Osteocyte (in vitro differentiated cells): ENCODE measurements around the gene RREB1. TPM values are rescaled to one million over a fixed set of nuclear protein-coding genes. Genes with fewer than 3 reads are reported as not detected.

Experiments
- DNase-seq: peaks from one replicate; pipeline ENCODE4 v3.0.0; 2021; ENCODE audit warnings: mixed read lengths; ENCODE audit not compliant: unreplicated experiment; ENCODE audit errors: extremely low spot score
- H3K27ac Mint-ChIP-seq: one replicate; pipeline ENCODE4 v1.8.0; 2021; ENCODE audit warnings: mild to moderate bottlenecking, mixed read lengths; ENCODE audit not compliant: unreplicated experiment
- H3K27me3 Mint-ChIP-seq: one replicate; pipeline ENCODE4 v1.8.0; 2021; ENCODE audit warnings: mixed read lengths; ENCODE audit not compliant: unreplicated experiment
- H3K36me3 Mint-ChIP-seq: one replicate; pipeline ENCODE4 v1.8.0; 2021; ENCODE audit warnings: mixed read lengths; ENCODE audit not compliant: unreplicated experiment
- H3K4me1 Mint-ChIP-seq: one replicate; pipeline ENCODE4 v1.8.0; 2021; ENCODE audit warnings: mixed read lengths; ENCODE audit not compliant: unreplicated experiment
- H3K4me3 Mint-ChIP-seq: one replicate; pipeline ENCODE4 v1.8.0; 2021; ENCODE audit warnings: mild to moderate bottlenecking, moderate library complexity, mixed read lengths; ENCODE audit not compliant: unreplicated experiment
- H3K9me3 Mint-ChIP-seq: one replicate; pipeline ENCODE4 v1.8.0; 2021; ENCODE audit warnings: mixed read lengths; ENCODE audit not compliant: unreplicated experiment
- total RNA-seq: library from RNA; stranded (reverse); gene quantifications from 2 replicates; pipeline ENCODE4 v1.2.1, GENCODE V29; 2021
- TF ChIP-seq, protein P1 (sequence below): fragments of 200-600 bp; sonication (generic); IDR thresholded peaks from 2 replicates; pipeline ENCODE4 v1.5.0; 2021; ENCODE audit warnings: antibody characterized with exemption, mild to moderate bottlenecking, moderate library complexity

Gene RREB1
- total RNA-seq, 1 donor from 2014 or later = 29.9 TPM

DNA sequence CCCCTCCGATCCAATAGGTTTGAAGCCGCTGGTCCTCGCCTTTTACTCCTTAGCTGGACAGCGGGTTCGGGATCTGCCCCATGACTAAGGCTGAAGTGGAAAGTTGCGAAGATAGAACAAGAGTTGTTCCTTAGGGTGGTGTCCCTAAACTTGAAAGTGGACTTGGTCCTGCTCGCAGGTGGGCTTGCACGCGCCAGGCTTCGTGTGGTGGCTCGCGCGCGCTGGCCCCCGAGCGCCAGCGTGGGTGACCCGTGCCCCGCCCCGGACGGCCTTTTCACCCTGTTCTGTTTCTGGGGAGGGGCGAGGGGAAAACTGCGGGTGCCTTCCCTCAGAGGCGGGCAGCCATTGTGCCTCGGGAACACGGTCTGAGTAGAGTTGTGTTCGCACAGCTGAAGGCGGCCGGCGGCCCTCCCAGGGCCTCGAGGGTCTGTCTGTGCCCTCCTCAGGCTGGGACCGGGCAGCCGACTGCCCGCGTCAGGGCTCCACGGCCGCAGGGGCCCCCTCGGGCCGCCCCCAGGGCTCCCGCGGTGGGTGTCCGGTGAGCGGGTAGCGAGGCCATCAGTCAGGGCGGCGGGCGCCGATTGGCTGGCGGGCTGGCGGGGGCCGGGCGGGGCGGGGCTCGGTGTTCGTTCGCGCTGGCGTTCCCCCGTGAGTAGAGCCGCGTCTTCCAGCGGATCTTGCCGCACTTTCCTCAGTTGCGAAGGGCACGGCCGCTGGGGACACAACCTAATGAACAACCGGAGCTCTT is 33.0 kb downstream of the RREB1 start:
- Mint-ChIP-seq H3K9me3 (no peaks in the 10 kb centered on the region), H3K27me3 (no peaks in the 10 kb centered on the region), H3K27ac (peak overlapping the region; percentile 90), H3K36me3 (no peaks in the 10 kb centered on the region), H3K4me1 (peaks cover 65% of the 10 kb centered on the region), H3K4me3 (peak overlapping the region; percentile 84)
- TF ChIP-seq, protein P1, sequence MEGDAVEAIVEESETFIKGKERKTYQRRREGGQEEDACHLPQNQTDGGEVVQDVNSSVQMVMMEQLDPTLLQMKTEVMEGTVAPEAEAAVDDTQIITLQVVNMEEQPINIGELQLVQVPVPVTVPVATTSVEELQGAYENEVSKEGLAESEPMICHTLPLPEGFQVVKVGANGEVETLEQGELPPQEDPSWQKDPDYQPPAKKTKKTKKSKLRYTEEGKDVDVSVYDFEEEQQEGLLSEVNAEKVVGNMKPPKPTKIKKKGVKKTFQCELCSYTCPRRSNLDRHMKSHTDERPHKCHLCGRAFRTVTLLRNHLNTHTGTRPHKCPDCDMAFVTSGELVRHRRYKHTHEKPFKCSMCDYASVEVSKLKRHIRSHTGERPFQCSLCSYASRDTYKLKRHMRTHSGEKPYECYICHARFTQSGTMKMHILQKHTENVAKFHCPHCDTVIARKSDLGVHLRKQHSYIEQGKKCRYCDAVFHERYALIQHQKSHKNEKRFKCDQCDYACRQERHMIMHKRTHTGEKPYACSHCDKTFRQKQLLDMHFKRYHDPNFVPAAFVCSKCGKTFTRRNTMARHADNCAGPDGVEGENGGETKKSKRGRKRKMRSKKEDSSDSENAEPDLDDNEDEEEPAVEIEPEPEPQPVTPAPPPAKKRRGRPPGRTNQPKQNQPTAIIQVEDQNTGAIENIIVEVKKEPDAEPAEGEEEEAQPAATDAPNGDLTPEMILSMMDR = no peak
- peak; percentile 95 for DNase-seq

DNA sequence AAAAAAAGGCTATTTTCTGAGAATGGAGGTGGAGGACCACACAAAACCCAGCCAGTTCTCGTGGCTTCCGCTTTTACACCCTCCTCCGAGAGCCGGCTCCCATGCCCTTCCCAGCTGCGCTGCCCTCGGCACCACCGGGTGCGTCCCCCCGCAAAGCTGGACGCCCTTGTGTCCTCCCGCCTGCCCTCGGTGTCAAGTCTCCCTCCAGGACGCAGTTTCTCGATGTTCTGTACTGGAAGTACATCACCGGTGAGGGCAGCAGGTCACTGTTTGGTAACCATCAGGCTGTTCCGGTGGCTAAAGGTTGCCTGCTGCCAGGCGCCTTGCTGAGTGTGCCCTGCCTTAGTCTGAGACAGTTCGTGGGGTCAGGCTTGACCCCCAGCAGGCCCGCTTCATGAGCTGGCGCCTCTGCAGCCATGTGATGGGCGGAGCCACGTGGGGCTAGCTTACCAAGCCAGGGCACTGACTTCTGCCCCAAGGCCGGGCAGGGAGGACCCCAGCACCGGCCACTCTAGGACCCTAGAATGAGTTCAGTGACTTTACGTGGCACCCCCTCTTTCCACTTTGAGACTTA is 34.6 kb downstream of the RREB1 start:
- Mint-ChIP-seq H3K4me1 (peaks cover 73% of the 10 kb centered on the region), H3K4me3 (no peak overlapping the region), H3K27me3 (no peaks in the 10 kb centered on the region), H3K27ac (no peak overlapping the region), H3K9me3 (no peaks in the 10 kb centered on the region), H3K36me3 (no peaks in the 10 kb centered on the region)
- TF ChIP-seq, protein P1 = no peak
- peak; percentile 66 for DNase-seq

GRCh38 chr6:7142918-7143475 is 35.2 kb downstream of the RREB1 start:
- TF ChIP-seq, protein P1 = no peak
- no peaks in the 10 kb centered on the region for H3K27me3 Mint-ChIP-seq
- no peak overlapping the region for H3K4me3 Mint-ChIP-seq
- H3K36me3 Mint-ChIP-seq = no peaks in the 10 kb centered on the region
- no peak overlapping the region for H3K27ac Mint-ChIP-seq
- no peaks in the 10 kb centered on the region for H3K9me3 Mint-ChIP-seq
- DNase-seq = peak; percentile 19
- peaks cover 73% of the 10 kb centered on the region for H3K4me1 Mint-ChIP-seq

DNA sequence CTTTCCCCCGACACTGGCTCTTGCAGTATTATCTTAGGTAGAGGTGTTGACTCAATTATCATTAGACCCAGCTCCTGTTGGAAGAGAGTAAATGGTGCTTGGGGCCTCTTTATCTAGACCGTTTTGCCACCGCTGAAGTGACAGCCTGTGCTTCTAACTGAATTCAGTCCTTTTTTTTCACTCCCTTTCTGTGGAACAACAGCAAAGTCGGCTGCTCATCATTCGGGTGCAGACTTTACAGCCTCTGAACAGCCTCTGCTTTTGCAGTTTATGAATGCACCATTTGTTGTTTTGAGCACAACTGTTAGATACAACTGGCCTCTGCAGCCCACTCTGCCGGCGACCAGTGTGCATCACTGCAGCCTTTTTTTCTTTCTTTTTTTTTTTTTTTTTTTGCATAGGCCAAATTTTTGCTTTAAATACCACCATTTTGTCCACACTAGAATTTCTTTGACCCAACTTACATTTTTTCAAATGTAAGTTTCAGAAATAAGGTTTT is 35.8 kb downstream of the RREB1 start:
- Mint-ChIP-seq H3K27ac (no peak overlapping the region), H3K4me1 (peaks cover 73% of the 10 kb centered on the region), H3K27me3 (no peaks in the 10 kb centered on the region), H3K9me3 (no peaks in the 10 kb centered on the region), H3K36me3 (no peaks in the 10 kb centered on the region), H3K4me3 (peak overlapping the region; percentile 14)
- TF ChIP-seq, protein P1 = peak; percentile 37
- no peak for DNase-seq
